ENCODE results near the gene BAX.

The BAX gene

GRCh38 chr19:48982280-48982679 is 27.6 kb downstream of the BAX start:
- no peak for DNase-seq (ENCODE audit: low read depth in 2 of 3, low spot score in 2 of 3)

DNA sequence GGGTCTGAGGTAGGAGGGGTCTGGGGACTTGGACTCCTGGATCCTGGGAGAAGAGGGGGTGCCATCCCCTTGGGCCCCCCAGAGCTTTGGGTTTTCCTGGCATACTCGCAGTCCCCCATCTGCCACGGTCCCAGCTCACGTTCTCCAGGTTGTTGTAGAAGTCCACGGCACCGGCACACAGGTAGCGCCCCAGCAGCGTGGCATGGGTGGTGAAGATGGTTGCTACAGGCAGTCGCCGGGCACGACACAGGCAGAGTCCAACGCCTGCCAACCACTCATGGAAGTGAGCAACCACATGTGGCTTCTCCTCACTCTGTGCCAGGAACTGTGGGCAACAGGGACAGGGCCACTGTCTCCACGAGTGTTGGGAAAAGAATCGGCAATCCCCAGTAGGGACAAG is 31.0 kb downstream of the BAX start:
- DNase-seq (ENCODE audit: low read depth in 2 of 3, low spot score in 2 of 3) = no peak

- DNase-seq (ENCODE audit: low read depth in 2 of 3, low spot score in 2 of 3) = no peak
Observed at GRCh38 chr19:48986211-48986610, 31.5 kb downstream of the BAX start.

DNA sequence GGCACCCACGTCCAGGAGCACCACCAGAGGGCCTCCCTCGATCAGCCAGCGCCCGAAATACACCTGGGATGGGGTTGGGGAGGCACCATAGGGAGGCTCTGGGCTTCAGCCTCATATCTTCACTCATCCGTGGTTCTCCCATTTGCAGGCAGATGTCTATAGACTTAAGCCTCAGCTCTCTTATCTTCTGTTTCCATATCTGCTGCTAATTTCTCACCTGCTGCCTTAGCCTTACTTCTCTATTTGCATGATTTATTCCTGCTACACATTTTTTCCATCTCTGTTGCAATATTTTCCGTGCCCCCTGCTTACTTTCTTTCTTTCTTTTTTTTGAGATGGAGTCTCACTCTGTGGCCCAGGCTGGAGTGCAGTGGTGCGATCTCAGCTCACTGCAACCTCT is 32.6 kb downstream of the BAX start:
- no peak for DNase-seq (ENCODE audit: low read depth in 2 of 3, low spot score in 2 of 3)

- DNase-seq (ENCODE audit: low read depth in 2 of 3, low spot score in 2 of 3) = no peak
Observed at GRCh38 chr19:48988286-48988685, 33.6 kb downstream of the BAX start.

DNA sequence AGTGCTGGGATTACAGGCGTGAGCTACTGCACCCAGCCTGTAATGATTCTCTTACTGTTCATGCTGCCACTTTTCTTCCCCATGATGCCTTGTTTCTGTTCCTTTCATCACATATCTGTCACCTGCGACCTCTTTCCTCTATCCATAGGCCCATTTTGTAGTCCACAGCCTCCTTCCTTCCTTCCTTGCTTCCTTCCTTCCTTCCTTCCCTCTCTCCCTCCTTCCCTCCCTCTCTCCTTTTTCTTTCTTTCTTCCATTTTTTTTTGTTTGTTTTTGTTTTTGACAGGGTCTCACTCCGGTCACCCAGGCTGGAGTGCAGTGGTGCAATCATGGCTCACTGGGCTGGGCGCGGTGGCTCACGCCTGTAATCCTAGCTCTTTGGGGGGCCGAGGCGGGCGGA is 34.2 kb downstream of the BAX start:
- no peak for DNase-seq (ENCODE audit: low read depth in 2 of 3, low spot score in 2 of 3)

GRCh38 chr19:48989701-48990291 is 35.1 kb downstream of the BAX start:
- no peak for DNase-seq (ENCODE audit: low read depth in 2 of 3, low spot score in 2 of 3)

DNA sequence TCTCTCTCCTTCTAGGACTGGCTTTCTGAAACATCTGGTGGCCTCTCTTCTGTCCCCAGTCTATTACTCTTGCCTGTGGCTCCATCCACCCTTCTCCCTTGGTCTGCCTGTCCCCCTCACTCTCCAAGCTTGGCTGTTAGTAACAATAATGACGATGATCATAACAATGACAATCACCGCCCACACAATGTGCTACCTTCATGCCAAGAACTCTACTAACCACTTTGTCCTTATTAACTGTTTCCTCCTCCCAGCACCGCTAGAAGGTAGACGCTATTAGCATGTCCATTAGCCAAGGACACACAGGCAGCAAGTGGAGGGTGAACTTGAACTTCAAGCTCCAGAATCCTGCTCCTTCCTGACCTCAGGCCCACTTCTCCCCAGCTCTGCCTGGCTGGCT is 35.7 kb downstream of the BAX start:
- DNase-seq (ENCODE audit: low read depth in 2 of 3, low spot score in 2 of 3) = no peak

GRCh38 chr19:48991011-48991609 is 36.4 kb downstream of the BAX start:
- DNase-seq (ENCODE audit: low read depth in 2 of 3, low spot score in 2 of 3) = no peak

GRCh38 chr19:48991873-48992580 is 37.4 kb downstream of the BAX start:
- no peak for DNase-seq (ENCODE audit: low read depth in 2 of 3, low spot score in 2 of 3)

- DNase-seq (ENCODE audit: low read depth in 2 of 3, low spot score in 2 of 3) = no peak
Observed at GRCh38 chr19:48992581-48993174, 38.0 kb downstream of the BAX start.

DNA sequence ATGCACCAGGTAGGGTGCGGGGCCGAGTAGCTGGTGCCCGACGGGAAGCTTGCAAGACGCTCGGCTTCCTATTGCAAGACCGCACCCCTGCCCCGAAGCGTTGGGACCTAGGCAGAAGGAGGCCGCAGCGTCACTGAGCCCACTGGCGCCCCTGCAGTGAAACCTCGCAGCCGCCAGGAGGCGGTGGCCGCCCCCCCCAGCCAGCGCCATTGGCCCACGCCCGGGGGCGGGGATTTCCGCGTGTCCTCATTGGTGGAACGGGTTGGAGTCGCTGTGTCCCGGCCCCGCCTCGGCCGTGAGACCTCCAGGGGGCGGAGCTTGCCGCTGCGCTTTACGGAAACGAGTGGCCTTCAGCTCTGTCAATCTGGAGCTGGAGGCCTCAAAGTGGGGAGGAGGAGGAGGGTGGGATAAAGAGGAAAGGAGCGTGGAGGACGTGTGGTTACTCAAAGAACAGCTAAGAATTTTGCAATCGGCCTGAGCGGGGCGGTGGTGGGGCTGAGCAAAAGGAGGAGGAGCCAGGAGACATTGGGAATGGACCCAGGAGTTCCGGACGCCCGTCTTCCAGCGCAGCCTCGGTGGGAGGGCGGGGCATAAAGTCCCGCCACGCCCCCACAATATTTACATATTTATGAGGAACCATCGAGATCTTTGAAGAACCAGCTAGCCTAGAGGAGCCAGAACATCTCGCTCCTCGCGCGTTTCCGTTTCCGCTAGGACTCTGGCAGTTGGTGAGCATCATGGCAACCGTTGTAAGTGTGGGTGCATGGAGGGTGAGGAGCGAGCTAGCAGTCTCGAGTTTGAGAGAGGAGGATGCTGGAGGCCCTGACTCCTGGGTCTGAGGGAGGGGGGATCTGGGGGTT is 38.7 kb downstream of the BAX start, which contains the start of the genes GYS1 and RUVBL2:
TSS of gene GYS1 (minus strand) at position 135 of the 860 bp plus-strand sequence. CDS start 197 bp downstream, outside the sequence.
TSS of gene RUVBL2 (plus strand) at position 713 of the 860 bp plus-strand sequence. CDS start at position 738, 25 bp downstream.
- peak; percentile 97 to 99 (median 98) for DNase-seq (ENCODE audit: low read depth in 2 of 3, low spot score in 2 of 3)

GRCh38 chr19:48994035-48994386 is 39.3 kb downstream of the BAX start:
- DNase-seq (ENCODE audit: low read depth in 2 of 3, low spot score in 2 of 3) = no peak

DNA sequence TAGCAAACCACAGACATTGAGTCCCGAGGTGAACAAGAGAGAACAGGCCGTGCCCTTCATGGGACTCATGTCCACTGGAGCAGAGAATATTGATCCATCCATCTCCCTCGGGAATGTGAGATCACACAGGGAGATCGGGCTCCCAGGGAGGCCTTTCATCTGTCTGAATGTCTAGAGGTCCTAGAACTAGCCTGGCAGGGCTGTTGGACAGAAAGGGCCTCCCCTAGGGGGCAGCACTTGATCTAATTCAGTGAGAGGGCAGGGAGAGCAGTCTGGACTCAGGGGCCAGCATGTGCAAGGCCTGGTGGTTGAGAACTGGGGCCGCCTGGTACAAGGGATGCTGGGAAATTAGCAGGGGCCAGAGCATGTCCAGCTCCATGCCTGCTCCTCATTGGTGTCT is 43.3 kb downstream of the BAX start:
- no peak for DNase-seq (ENCODE audit: low read depth in 2 of 3, low spot score in 2 of 3)

DNA sequence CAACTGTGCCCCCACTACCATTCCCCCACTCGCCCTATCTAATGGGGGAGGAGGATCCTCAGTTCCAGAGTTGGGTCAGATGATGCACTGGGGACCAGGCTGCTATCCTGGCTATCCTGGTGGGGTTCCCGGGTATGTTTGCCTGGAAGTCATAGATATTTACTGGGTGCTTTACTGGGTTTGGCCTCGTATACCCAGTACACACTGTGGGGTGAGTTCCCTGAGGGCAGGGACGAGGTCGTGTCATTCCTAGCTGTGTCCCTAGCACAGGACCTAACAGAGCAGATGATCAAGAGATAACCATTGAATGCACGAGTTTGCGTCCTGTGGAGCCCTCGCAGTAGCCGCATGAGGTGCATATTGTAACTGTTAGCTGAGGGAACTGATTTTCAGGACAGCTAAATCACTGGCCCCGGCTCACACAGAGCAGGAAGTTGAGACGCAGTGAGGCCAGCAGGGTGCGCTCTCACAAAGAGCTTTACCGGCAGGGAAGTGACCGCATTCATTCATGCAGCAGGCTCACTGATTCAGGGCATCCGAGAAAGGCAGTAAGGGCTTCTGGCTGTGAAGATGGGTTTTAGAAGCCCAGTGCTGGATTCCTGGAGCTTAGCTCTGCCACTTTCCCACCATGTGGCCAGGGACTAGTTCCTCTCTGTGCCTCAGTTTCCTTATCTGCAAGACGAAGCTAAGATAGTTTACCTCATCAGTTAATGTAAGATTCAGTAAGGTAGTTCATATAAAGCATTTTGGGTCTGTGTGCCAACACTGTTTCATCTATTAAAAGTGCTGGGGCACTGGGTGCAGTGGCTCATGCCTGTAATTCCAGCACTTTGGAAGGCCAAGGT is 45.0 kb downstream of the BAX start:
- DNase-seq (ENCODE audit: low read depth in 2 of 3, low spot score in 2 of 3) = peak in 1 of 3 experiments; percentile 49

GRCh38 chr19:49004133-49004532 is 49.5 kb downstream of the BAX start:
- DNase-seq (ENCODE audit: low read depth in 2 of 3, low spot score in 2 of 3) = no peak

DNA sequence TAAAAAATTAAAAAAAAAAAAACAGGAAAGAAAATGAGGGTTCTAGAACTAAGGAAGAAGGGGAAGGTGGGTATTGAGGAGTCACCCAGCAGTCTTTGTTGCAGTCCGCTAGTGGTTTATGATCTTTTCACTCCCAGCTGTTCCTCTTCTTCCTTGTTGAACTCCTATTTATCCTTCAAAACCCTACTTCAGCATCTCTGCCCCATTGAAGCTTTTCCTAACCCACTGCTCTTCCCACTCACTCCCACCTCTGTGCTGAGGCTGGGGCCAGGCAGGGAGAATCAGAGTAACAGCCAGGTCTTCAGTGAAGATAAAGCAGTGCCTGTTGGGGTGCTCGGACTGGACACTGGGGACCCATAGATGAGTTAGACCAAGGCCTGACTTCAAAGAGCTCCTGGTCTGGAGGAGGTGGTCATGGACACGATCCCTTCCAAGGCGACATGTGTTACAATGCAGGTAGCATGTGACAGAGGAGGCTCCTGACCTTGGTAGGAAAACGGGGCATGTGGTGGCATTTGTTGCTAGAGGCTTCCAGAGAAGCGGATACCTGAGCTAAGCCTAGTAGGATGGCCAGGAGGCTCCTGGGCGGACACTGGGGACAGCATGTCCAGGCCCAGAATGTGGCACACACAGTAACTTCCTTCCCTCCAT is 50.4 kb downstream of the BAX start:
- no peak for DNase-seq (ENCODE audit: low read depth in 2 of 3, low spot score in 2 of 3)

- no peak for DNase-seq (ENCODE audit: low read depth in 2 of 3, low spot score in 2 of 3)
Observed at GRCh38 chr19:49006905-49007304, 52.2 kb downstream of the BAX start.

- DNase-seq (ENCODE audit: low read depth in 2 of 3, low spot score in 2 of 3) = no peak
Observed at GRCh38 chr19:49009828-49010227, 55.2 kb downstream of the BAX start.

DNA sequence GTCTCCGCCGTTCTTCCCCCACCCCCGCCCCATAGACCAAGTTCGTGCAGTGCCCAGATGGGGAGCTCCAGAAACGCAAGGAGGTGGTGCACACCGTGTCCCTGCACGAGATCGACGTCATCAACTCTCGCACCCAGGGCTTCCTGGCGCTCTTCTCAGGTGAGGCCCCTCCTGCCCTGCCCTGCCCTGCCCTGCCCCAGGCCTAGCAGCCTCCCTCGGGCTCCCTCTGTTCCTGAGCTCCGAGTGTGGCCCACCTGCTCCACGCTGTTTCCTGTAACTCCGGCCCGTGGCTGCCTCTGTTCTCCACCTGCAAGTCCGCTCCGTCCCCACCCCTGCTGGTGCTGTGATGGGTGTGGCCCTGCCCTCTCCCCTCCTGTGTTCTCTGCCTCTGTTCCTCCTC is 55.8 kb downstream of the BAX start:
- DNase-seq (ENCODE audit: low read depth in 2 of 3, low spot score in 2 of 3) = no peak
